GM10266 (cell line): ENCODE results near the gene SST.
"Not testable (repeated sequence)": the region's sequence is repeated elsewhere in the genome, so short reads cannot be mapped to it uniquely, and the experiment has no call there.

Experiments
- DNase-seq: peaks from one replicate; pipeline ENCODE4 v3.0.0; 2012; ENCODE audit errors: extremely low spot score
- CTCF ChIP-seq: IDR thresholded peaks from 2 replicates; pipeline ENCODE4 v1.5.1; 2012; ENCODE audit warnings: mild to moderate bottlenecking, low read depth; ENCODE audit not compliant: control insufficient read depth, insufficient read depth; ENCODE audit errors: missing control alignments

The SST gene

GRCh38 chr3:187646906-187647660 is 23.1 kb downstream of the SST start:
- DNase-seq: no peak
- TF ChIP-seq CTCF: no peak

- DNase-seq: not testable (repeated sequence)
These were observed 24.8 kb downstream of the SST start for GRCh38 chr3:187645379-187645778.

GRCh38 chr3:187642861-187643260 is 27.3 kb downstream of the SST start:
- no peak for TF ChIP-seq CTCF
- DNase-seq: no peak

GRCh38 chr3:187641320-187642016 is 28.7 kb downstream of the SST start:
- no peak for DNase-seq

GRCh38 chr3:187640569-187641059 is 29.6 kb downstream of the SST start:
- DNase-seq: no peak
- no peak for TF ChIP-seq CTCF

More at GRCh38 chr3:187641320-187642016, 28.7 kb downstream of the SST start:
- no peak for TF ChIP-seq CTCF

GRCh38 chr3:187639927-187640568 is 30.1 kb downstream of the SST start:
- DNase-seq: no peak

More at GRCh38 chr3:187639927-187640568, 30.1 kb downstream of the SST start:
- no peak for TF ChIP-seq CTCF
